ENCODE results near the gene TMEM164.

The TMEM164 gene

DNA sequence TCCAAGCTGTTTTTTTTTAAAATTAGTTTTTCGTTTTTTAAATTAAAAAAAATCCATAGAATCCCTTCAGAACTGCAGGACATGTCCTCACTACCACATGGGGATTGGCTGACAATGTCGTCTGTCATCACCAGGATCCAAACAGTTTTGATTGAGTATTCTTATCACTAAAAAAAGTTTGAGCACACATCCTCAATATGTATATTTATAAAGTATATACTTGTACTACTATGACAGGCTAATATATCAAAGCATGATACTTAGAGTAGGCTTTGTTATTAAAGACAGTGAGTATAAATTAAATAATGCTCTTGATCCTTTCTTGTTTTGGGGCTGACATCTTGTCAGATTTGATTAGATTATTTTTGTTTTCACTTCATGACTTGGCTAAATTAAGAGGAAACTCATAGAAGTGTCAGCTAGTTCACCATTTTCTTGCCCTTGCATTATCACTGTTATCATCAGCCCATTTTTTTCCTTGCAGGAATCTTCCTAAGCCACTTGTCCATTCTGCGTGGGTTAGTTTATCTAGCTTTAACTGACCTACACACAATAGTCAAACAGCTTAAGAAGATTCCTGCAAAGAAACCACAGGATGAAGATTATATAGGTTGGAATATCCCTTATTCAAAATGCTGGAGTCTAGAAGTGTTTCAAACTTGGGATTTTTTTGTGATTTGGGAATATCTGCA, 222.2 kb downstream of the TMEM164 start:
- TF ChIP-seq, protein P1, sequence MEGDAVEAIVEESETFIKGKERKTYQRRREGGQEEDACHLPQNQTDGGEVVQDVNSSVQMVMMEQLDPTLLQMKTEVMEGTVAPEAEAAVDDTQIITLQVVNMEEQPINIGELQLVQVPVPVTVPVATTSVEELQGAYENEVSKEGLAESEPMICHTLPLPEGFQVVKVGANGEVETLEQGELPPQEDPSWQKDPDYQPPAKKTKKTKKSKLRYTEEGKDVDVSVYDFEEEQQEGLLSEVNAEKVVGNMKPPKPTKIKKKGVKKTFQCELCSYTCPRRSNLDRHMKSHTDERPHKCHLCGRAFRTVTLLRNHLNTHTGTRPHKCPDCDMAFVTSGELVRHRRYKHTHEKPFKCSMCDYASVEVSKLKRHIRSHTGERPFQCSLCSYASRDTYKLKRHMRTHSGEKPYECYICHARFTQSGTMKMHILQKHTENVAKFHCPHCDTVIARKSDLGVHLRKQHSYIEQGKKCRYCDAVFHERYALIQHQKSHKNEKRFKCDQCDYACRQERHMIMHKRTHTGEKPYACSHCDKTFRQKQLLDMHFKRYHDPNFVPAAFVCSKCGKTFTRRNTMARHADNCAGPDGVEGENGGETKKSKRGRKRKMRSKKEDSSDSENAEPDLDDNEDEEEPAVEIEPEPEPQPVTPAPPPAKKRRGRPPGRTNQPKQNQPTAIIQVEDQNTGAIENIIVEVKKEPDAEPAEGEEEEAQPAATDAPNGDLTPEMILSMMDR (conservative IDR thresholded peaks at IDR 0.05; ENCODE audit: low read depth): no peak
- H3K27ac ChIP-seq: no peak overlapping the region
- no peak for DNase-seq (ENCODE audit: low spot score)
- ChIA-PET POLR2A (ENCODE audit: low non-redundant PET) (no interaction called here), CTCF (no interaction called here)

DNA sequence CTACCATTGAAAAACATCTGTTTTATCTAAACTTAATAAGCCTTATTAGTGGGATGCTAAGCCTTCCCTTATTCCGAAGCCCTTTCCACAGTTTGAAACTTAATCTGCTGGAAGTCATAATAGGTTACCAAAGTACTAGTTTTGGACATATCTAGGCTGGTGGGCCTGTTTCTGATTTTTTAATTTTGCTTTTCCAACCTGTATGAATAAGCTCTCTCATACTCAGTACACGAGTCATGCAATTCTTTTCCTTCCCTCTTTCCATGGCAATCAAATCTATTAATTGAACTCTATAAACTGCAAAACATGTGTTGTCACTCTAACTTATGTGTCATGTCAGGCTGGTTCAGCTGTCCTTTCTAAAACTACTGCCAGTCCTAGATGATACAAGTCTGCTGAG, 224.0 kb downstream of the TMEM164 start:
- ChIA-PET CTCF (no interaction called here), POLR2A (ENCODE audit: low non-redundant PET) (no interaction called here)
- no peak overlapping the region for H3K27ac ChIP-seq
- TF ChIP-seq, protein P1 (conservative IDR thresholded peaks at IDR 0.05; ENCODE audit: low read depth): no peak
- DNase-seq (ENCODE audit: low spot score): no peak

Data from RWPE1 (cell line).